A549 (cell line): ENCODE data around the gene TWF1. TPM values are rescaled to one million over a fixed set of nuclear protein-coding genes. Genes with fewer than 3 reads are reported as not detected.

Experiments
- ATAC-seq, 2 experiments: fragments of 200-7000 bp in 1 of 2; fragments of >200 bp in 1 of 2; cut with Nextera tagmentation in 1 of 2; cut with Tn5 transposase in 1 of 2; 3 replicates each; pipeline versions ENCODE4 v1.8.0 to v1.9.1; 2018 to 2020; ENCODE audit warnings: mild to moderate bottlenecking in 1 of 2, moderate library complexity in 1 of 2
- CTCF ChIA-PET: fragments of 300-600 bp; sonication (Branson Sonifier 250); formaldehyde crosslinking; extraction: SDS; loops from one replicate; lab custom pipeline; 2021; ENCODE audit warnings: antibody characterized with exemption, inconsistent platforms; lab: Yijun Ruan, JAX
- POLR2A ChIA-PET: fragments of 350-600 bp; formaldehyde crosslinking; extraction: SDS; loops from one replicate; lab custom pipeline; 2021; ENCODE audit warnings: antibody characterized with exemption, inconsistent platforms; lab: Yijun Ruan, JAX
- DNase-seq, 2 experiments: peaks; one replicate each; pipeline versions ENCODE4 v3.0.0 to v3.0.0-alpha.2; 2011 to 2016; ENCODE audit warnings: low read depth in 1 of 2, low spot score in 1 of 2
- FAIRE-seq: peaks from 2 replicates; lab custom pipeline; 2011; peaks lifted over from hg19 to GRCh38; lab: Jason Lieb, UNC
- H3K27ac ChIP-seq, 2 experiments: fragments of >200 bp; sonication (Bioruptor Twin); formaldehyde crosslinking; 3 replicates each; pipeline ENCODE4 v1.5.1; 2016 to 2017
- H3K4me1 ChIP-seq: fragments of >200 bp; sonication (Bioruptor Twin); formaldehyde crosslinking; 3 replicates; pipeline ENCODE4 v1.6.1; 2016
- H3K4me2 ChIP-seq: fragments of >200 bp; sonication (Bioruptor Twin); formaldehyde crosslinking; 3 replicates; pipeline ENCODE4 v1.6.1; 2016
- H3K4me3 ChIP-seq: fragments of >200 bp; sonication (Bioruptor Twin); formaldehyde crosslinking; 3 replicates; pipeline ENCODE4 v1.5.1; 2016
- H3K9me3 ChIP-seq: fragments of >200 bp; sonication (Bioruptor Twin); formaldehyde crosslinking; 3 replicates; pipeline ENCODE4 v1.6.1; 2016
- ATOH8 ChIP-seq: fragments of 250-450 bp; sonication (Bioruptor Pico); IDR thresholded peaks from 2 replicates; pipeline ENCODE4 v1.5.0; 2020; ENCODE audit warnings: low read depth, mild to moderate bottlenecking, moderate library complexity
- BCL3 ChIP-seq: fragments of >200 bp; sonication (Bioruptor Twin); formaldehyde crosslinking; IDR thresholded peaks from 3 replicates; pipeline ENCODE4 v1.6.1; 2016
- CBX2 ChIP-seq: fragments of 200-600 bp; sonication (generic); IDR thresholded peaks from 2 replicates; pipeline ENCODE4 v1.6.1; 2016; ENCODE audit warnings: low read depth, mild to moderate bottlenecking, borderline replicate concordance
- CBX8 ChIP-seq: fragments of 200-600 bp; sonication (generic); IDR thresholded peaks from 2 replicates; pipeline ENCODE4 v1.6.1; 2016
- CEBPB ChIP-seq, 2 experiments: fragments of >200 bp in 1 of 2; sonication (Bioruptor Twin) in 1 of 2; formaldehyde crosslinking in 1 of 2; IDR thresholded peaks; 2 replicates each; pipeline ENCODE4 v1.6.1; 2012 to 2016
- CHD2 ChIP-seq: fragments of 150-350 bp; IDR thresholded peaks from 2 replicates; pipeline ENCODE4 v1.6.1; 2014; ENCODE audit warnings: low read length; ENCODE audit not compliant: partially characterized antibody
- CHD4 ChIP-seq: fragments of 200-600 bp; sonication (generic); IDR thresholded peaks from 2 replicates; pipeline ENCODE4 v1.6.1; 2016; ENCODE audit warnings: antibody characterized with exemption, mild to moderate bottlenecking, borderline replicate concordance
- CTCF ChIP-seq: fragments of >200 bp; sonication (Bioruptor Twin); formaldehyde crosslinking; IDR thresholded peaks from 3 replicates; pipeline ENCODE4 v1.5.1; 2016
- EHF ChIP-seq: fragments of 250-450 bp; sonication (Bioruptor Pico); IDR thresholded peaks from 2 replicates; pipeline ENCODE4 v1.5.0; 2020; ENCODE audit warnings: mild to moderate bottlenecking
- ESRRA ChIP-seq: fragments of 150-350 bp; IDR thresholded peaks from 2 replicates; pipeline ENCODE4 v1.6.1; 2014; ENCODE audit warnings: mild to moderate bottlenecking, low read length, borderline replicate concordance
- GATA3 ChIP-seq: IDR thresholded peaks from 2 replicates; pipeline ENCODE4 v1.6.1; 2012; ENCODE audit warnings: borderline replicate concordance
- HDAC2 ChIP-seq: fragments of 200-600 bp; sonication (generic); IDR thresholded peaks from 2 replicates; pipeline ENCODE4 v1.6.1; 2016
- KDM1A ChIP-seq: fragments of 200-600 bp; sonication (generic); IDR thresholded peaks from 2 replicates; pipeline ENCODE4 v1.6.1; 2016; ENCODE audit warnings: low read depth, mild to moderate bottlenecking
- KDM5A ChIP-seq: fragments of 200-600 bp; sonication (generic); IDR thresholded peaks from 2 replicates; pipeline ENCODE4 v1.6.1; 2016; ENCODE audit warnings: antibody characterized with exemption, mild to moderate bottlenecking
- MAFK ChIP-seq: fragments of 450-650 bp; IDR thresholded peaks from 2 replicates; pipeline ENCODE4 v1.6.1; 2014; ENCODE audit not compliant: partially characterized antibody
- MYC ChIP-seq: IDR thresholded peaks from 2 replicates; pipeline ENCODE4 v1.6.1; 2012; ENCODE audit warnings: mild to moderate bottlenecking, inconsistent platforms, low read length, improper control_type of control experiment, borderline replicate concordance
- NFE2L2 ChIP-seq: fragments of 150-350 bp; conservative IDR thresholded peaks from 2 replicates; pipeline ENCODE4 v1.6.1; 2014; ENCODE audit warnings: low read length
- NPAS2 ChIP-seq: fragments of 250-450 bp; sonication (Bioruptor Pico); IDR thresholded peaks from 2 replicates; pipeline ENCODE4 v1.8.0; 2022; ENCODE audit warnings: mild to moderate bottlenecking, moderate library complexity, borderline replicate concordance
- NR3C1 ChIP-seq: fragments of >200 bp; sonication (Bioruptor Twin); formaldehyde crosslinking; IDR thresholded peaks from 3 replicates; pipeline ENCODE4 v1.6.1; 2017
- PHF8 ChIP-seq: fragments of 200-600 bp; sonication (generic); IDR thresholded peaks from 2 replicates; pipeline ENCODE4 v1.6.1; 2016; ENCODE audit warnings: low read depth, mild to moderate bottlenecking, antibody characterized with exemption, moderate library complexity, borderline replicate concordance
- POLR2A ChIP-seq: IDR thresholded peaks from 2 replicates; pipeline ENCODE4 v1.6.1; 2012; ENCODE audit warnings: mild to moderate bottlenecking, low read length
- POLR2AphosphoS2 ChIP-seq: conservative IDR thresholded peaks from 2 replicates; pipeline ENCODE4 v1.6.1; 2012; ENCODE audit warnings: low read length, improper control_type of control experiment, inconsistent platforms
- RAD21 ChIP-seq, 2 experiments: fragments of >200 bp in 1 of 2; sonication (Bioruptor Twin) in 1 of 2; formaldehyde crosslinking in 1 of 2; IDR thresholded peaks in 1 of 2; conservative IDR thresholded peaks in 1 of 2; 2 replicates in 1 of 2; 3 replicates in 1 of 2; pipeline ENCODE4 v1.6.1; 2012 to 2018; ENCODE audit warnings: inconsistent platforms in 1 of 2
- RCOR1 ChIP-seq: fragments of 150-350 bp; IDR thresholded peaks from 2 replicates; pipeline ENCODE4 v1.6.1; 2014; ENCODE audit warnings: antibody characterized with exemption, low read length, low read depth
- SMC3 ChIP-seq: fragments of >200 bp; sonication (Bioruptor Twin); formaldehyde crosslinking; IDR thresholded peaks from 3 replicates; pipeline ENCODE4 v1.6.1; 2018; ENCODE audit warnings: inconsistent platforms
- TFCP2L1 ChIP-seq: fragments of 250-450 bp; sonication (Bioruptor Pico); IDR thresholded peaks from 2 replicates; pipeline ENCODE4 v1.5.0; 2021; ENCODE audit warnings: mild to moderate bottlenecking
- TP53 ChIP-seq: fragments of 250-450 bp; sonication (Bioruptor Pico); IDR thresholded peaks from 2 replicates; pipeline ENCODE4 v1.5.0; 2021; ENCODE audit warnings: mild to moderate bottlenecking, moderate library complexity
- USF2 ChIP-seq: fragments of 450-650 bp; IDR thresholded peaks from 2 replicates; pipeline ENCODE4 v1.6.1; 2014; ENCODE audit warnings: antibody characterized with exemption
- ZC3H11A ChIP-seq: fragments of 450-650 bp; IDR thresholded peaks from 2 replicates; pipeline ENCODE4 v1.6.1; 2014; ENCODE audit warnings: antibody characterized with exemption, mild to moderate bottlenecking
- ZFP36 ChIP-seq: fragments of 450-650 bp; IDR thresholded peaks from 2 replicates; pipeline ENCODE4 v1.6.1; 2014; ENCODE audit warnings: borderline replicate concordance; ENCODE audit not compliant: partially characterized antibody
- WGBS: methylation state at CpG from one replicate; pipeline ENCODE4 v1.1.6; 2017; ENCODE audit errors: missing lambda C conversion rate; 5-methylcytosine and 5-hydroxymethylcytosine counted together
- polyA plus RNA-seq, 4 experiments: library from polyadenylated mRNA; depleted of rRNA in 3 of 4; stranded (reverse); fragments of >200 nt; fragmentation: RNase III in 1 of 4; extraction: RNeasy Plus Mini Kit Qiagen cat#74134 plus additional on column Dnase treatment in 1 of 4; gene quantifications; 2 replicates in 3 of 4; 3 replicates in 1 of 4; pipeline ENCODE4 v1.2.3, GENCODE V29; 2011 to 2017

TWF1 gene
- polyA plus RNA-seq, 2 of the 4 experiments (the other 2 are of a cell fraction), result 83.1 to 173 TPM

GRCh38 chr12:43761500-43761899, 44.6 kb downstream of the TWF1 start:
- FAIRE-seq (no peak), DNase-seq (no peak), ATAC-seq (no peak)
- no peak overlapping the region for H3K4me3 ChIP-seq
- TF ChIP-seq TP53, result no peak
- no peak for TF ChIP-seq BCL3
- TF ChIP-seq CHD4, result no peak
- TF ChIP-seq MAFK, result no peak
- TF ChIP-seq CBX2, result no peak
- H3K4me1 ChIP-seq, result peaks cover 12% of the 10 kb centered on the region; the same call in 2 of the 3 replicates
- H3K4me2 ChIP-seq, result no peak overlapping the region
- POLR2A ChIA-PET, result no interaction called here
- H3K27ac ChIP-seq, result no peak overlapping the region
- no peaks in the 10 kb centered on the region for H3K9me3 ChIP-seq
- CTCF ChIA-PET, result interaction anchor here (1.3 to 3.0 kb wide), 2 partner anchors 10 to 121 kb away, joined by 5 to 18 read pairs; no protein-coding TSS in a partner anchor

GRCh38 chr12:43760396-43760795, 45.7 kb downstream of the TWF1 start:
- WGBS, result 74% methylated on average over 2 of the region's 2 CpGs

GRCh38 chr12:43758728-43759563, 47.2 kb downstream of the TWF1 start, which contains the start of the genes IRAK4 and PUS7L:
TSS of gene IRAK4 (plus strand) at chr12:43758951. CDS start at chr12:43768112, 9,161 bp downstream.
TSS of gene PUS7L (minus strand) at chr12:43758790. CDS start at chr12:43755245, 3,545 bp downstream.
- ChIA-PET POLR2A (interaction anchor here (0.6 to 2.8 kb wide), 5 partner anchors 47 to 1477 kb away, joined by 3 to 18 read pairs (median 5); partner anchors contain the start of genes TMEM117 and TWF1), CTCF (interaction anchor here (0.7 to 2.0 kb wide), 16 partner anchors 9 to 156 kb away, joined by 3 to 15 read pairs (median 3); no protein-coding TSS in a partner anchor)
- ATAC-seq (peak; percentile 97), FAIRE-seq (peak; percentile 23), DNase-seq (peak; percentile 88 to 98)
- Histone ChIP-seq H3K4me1 (peaks cover 12% of the 10 kb centered on the region; the same call in 2 of the 3 replicates), H3K4me3 (peak within 1 kb of the TSS; percentile 61), H3K27ac (peak within 1 kb of the TSS; percentile 67 to 89), H3K9me3 (no peaks in the 10 kb centered on the region), H3K4me2 (peak within 1 kb of the TSS; percentile 79)
- 2% methylated on average over 47 of the region's 54 CpGs for WGBS
- TF ChIP-seq NPAS2 (CRISPR knock-in tag), result no peak
- peak; percentile 63; the same call in 1 of the 2 replicates for TF ChIP-seq PHF8
- TF ChIP-seq KDM5A, result no peak
- no peak for TF ChIP-seq ESRRA
- peak; percentile 56 for TF ChIP-seq POLR2A
- no peak for TF ChIP-seq EHF (CRISPR knock-in tag)
- TF ChIP-seq RCOR1, result no peak
- no peak for TF ChIP-seq CHD2
- no peak for TF ChIP-seq ZFP36
- no peak for TF ChIP-seq POLR2AphosphoS2
- TF ChIP-seq HDAC2, result no peak
- TF ChIP-seq USF2, result no peak
- no peak for TF ChIP-seq MAFK
- no peak for TF ChIP-seq ATOH8

More at GRCh38 chr12:43760396-43760795, 45.7 kb downstream of the TWF1 start:
- ChIA-PET CTCF (interaction anchor here (1.2 to 2.0 kb wide), 2 partner anchors 115 to 122 kb away, joined by 3 to 15 read pairs; no protein-coding TSS in a partner anchor), POLR2A (no interaction called here)
- Histone ChIP-seq H3K4me2 (peak overlapping the region; percentile 79), H3K4me3 (no peak overlapping the region), H3K9me3 (no peaks in the 10 kb centered on the region), H3K27ac (no peak overlapping the region), H3K4me1 (peaks cover 12% of the 10 kb centered on the region; the same call in 2 of the 3 replicates)
- no peak for ATAC-seq
- no peak for DNase-seq
- FAIRE-seq, result no peak
- no peak for TF ChIP-seq ZC3H11A
- no peak for TF ChIP-seq NR3C1
- no peak for TF ChIP-seq CHD2
- no peak for TF ChIP-seq RAD21 (conservative IDR thresholded peaks at IDR 0.05 in 1 of 2, IDR thresholded peaks at IDR 0.05 in 1 of 2)
- TF ChIP-seq CEBPB (IDR thresholded peaks at IDR 0.05), result no peak
- no peak for TF ChIP-seq PHF8
- no peak for TF ChIP-seq NFE2L2
- no peak for TF ChIP-seq MYC
- TF ChIP-seq CBX8, result no peak
- TF ChIP-seq GATA3, result no peak
- TF ChIP-seq TP53, result no peak
- no peak for TF ChIP-seq MAFK
- no peak for TF ChIP-seq CTCF
- no peak for TF ChIP-seq TFCP2L1
- no peak for TF ChIP-seq KDM1A
- no peak for TF ChIP-seq SMC3
